Caco-2 (cell line): ENCODE results near the gene DCTN4. TPM values are rescaled to one million over a fixed set of nuclear protein-coding genes. Genes with fewer than 3 reads are reported as not detected.

Experiments
- BruUV-seq: library from RNA; stranded (reverse); fragments of 400-500 nt; replicated peaks from 2 replicates; lab custom pipeline; 2021; lab: Mats Ljungman, UMichigan
- CTCF ChIA-PET: fragments of 300-600 bp; sonication (Branson Sonifier 250); formaldehyde crosslinking; loops from one replicate; lab custom pipeline; 2022; ENCODE audit warnings: antibody characterized with exemption; lab: Charles Lee
- POLR2A ChIA-PET: fragments of 300-600 bp; sonication (Branson Sonifier 250); formaldehyde crosslinking; loops from one replicate; lab custom pipeline; 2022; ENCODE audit warnings: antibody characterized with exemption; lab: Charles Lee
- DNase-seq, 2 experiments: peaks; one replicate each; pipeline versions ENCODE4 v3.0.0 to v3.0.0-alpha.2; 2020 to 2022
- H3K27me3 ChIP-seq: replicated peaks from 2 replicates; pipeline ENCODE4 v1.6.0; 2011; ENCODE audit warnings: low read length; ENCODE audit not compliant: control insufficient read depth, insufficient read depth
- H3K36me3 ChIP-seq: 2 replicates; pipeline ENCODE4 v1.5.1; 2011; ENCODE audit warnings: low read length; ENCODE audit not compliant: control insufficient read depth, insufficient read depth
- H3K4me1 ChIP-seq: fragments of 250-450 bp; sonication (Bioruptor Pico); 2 replicates; pipeline ENCODE4 v1.5.1; 2020; ENCODE audit warnings: mild to moderate bottlenecking
- H3K4me3 ChIP-seq: 2 replicates; pipeline ENCODE4 v1.5.1; 2011; ENCODE audit warnings: low read depth, mild to moderate bottlenecking, control low read depth, low read length
- H3K9me3 ChIP-seq: fragments of 250-450 bp; sonication (Bioruptor Pico); 2 replicates; pipeline ENCODE4 v1.5.1; 2020; ENCODE audit warnings: mild to moderate bottlenecking, moderate library complexity
- H3K27ac Mint-ChIP-seq: one replicate; pipeline ENCODE4 v1.8.0; 2022; ENCODE audit warnings: mixed read lengths; ENCODE audit not compliant: unreplicated experiment
- H3K27me3 Mint-ChIP-seq: one replicate; pipeline ENCODE4 v1.8.0; 2022; ENCODE audit warnings: mixed read lengths; ENCODE audit not compliant: insufficient read depth, unreplicated experiment
- H3K36me3 Mint-ChIP-seq: one replicate; pipeline ENCODE4 v1.8.0; 2022; ENCODE audit warnings: mild to moderate bottlenecking, mixed read lengths; ENCODE audit not compliant: insufficient read depth, unreplicated experiment
- H3K4me1 Mint-ChIP-seq: one replicate; pipeline ENCODE4 v1.8.0; 2022; ENCODE audit warnings: low read depth, mixed read lengths; ENCODE audit not compliant: unreplicated experiment
- H3K4me3 Mint-ChIP-seq: one replicate; pipeline ENCODE4 v1.8.0; 2022; ENCODE audit warnings: mild to moderate bottlenecking, moderate library complexity, mixed read lengths; ENCODE audit not compliant: unreplicated experiment
- H3K9me3 Mint-ChIP-seq: one replicate; pipeline ENCODE4 v1.8.0; 2022; ENCODE audit warnings: mixed read lengths; ENCODE audit not compliant: unreplicated experiment
- intact Hi-C: fragments of 100-400 bp; cut with micrococcal nuclease; formaldehyde crosslinking; loops from one replicate; pipeline ENCODE4 v1.10.0; 2022; ENCODE audit not compliant: unreplicated experiment
- total RNA-seq: library from RNA; stranded (reverse); gene quantifications from 2 replicates; pipeline ENCODE4 v1.2.3, GENCODE V29; 2022
- TF ChIP-seq, protein P1 (sequence below), 2 experiments: fragments of 200-600 bp in 1 of 2; IDR thresholded peaks; 1 replicate in 1 of 2; 2 replicates in 1 of 2; pipeline versions ENCODE4 v1.5.1 to v1.8.0; 2011 to 2022; ENCODE audit warnings: antibody characterized with exemption in 1 of 2, control low read depth in 1 of 2, inconsistent platforms in 1 of 2, low read depth in 1 of 2, low read length in 1 of 2, mild to moderate bottlenecking in 1 of 2, moderate library complexity in 1 of 2; ENCODE audit not compliant: insufficient read depth in 1 of 2, severe bottlenecking in 1 of 2, unreplicated experiment in 1 of 2

DCTN4 gene
- total RNA-seq, 1 experiment from 2014 or later, result 62.2 TPM

DNA sequence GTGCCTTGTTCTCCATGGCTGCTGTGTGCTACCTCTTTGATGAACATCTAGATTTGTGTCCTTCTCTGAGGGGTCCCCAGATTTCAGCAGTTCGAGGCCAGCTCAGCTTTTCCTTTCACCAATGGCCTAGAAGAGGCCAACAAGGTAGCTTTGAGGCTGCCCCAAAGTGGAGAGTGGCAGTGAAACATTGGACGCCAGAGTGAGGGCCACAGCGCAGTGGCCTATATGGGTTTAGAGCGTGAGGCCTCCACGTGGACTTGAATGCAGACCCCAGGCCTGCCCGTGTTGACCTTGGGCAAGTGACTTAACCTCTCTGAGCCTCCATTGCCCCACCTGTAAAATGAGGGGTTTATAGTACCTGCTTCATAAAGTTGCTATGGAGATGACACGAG is 85.9 kb downstream of the DCTN4 start:
- DNase-seq, result no peak
- no peaks in the 10 kb centered on the region for H3K9me3 Mint-ChIP-seq
- TF ChIP-seq, protein P1, sequence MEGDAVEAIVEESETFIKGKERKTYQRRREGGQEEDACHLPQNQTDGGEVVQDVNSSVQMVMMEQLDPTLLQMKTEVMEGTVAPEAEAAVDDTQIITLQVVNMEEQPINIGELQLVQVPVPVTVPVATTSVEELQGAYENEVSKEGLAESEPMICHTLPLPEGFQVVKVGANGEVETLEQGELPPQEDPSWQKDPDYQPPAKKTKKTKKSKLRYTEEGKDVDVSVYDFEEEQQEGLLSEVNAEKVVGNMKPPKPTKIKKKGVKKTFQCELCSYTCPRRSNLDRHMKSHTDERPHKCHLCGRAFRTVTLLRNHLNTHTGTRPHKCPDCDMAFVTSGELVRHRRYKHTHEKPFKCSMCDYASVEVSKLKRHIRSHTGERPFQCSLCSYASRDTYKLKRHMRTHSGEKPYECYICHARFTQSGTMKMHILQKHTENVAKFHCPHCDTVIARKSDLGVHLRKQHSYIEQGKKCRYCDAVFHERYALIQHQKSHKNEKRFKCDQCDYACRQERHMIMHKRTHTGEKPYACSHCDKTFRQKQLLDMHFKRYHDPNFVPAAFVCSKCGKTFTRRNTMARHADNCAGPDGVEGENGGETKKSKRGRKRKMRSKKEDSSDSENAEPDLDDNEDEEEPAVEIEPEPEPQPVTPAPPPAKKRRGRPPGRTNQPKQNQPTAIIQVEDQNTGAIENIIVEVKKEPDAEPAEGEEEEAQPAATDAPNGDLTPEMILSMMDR (IDR thresholded peaks at IDR 0.05; ENCODE audit: insufficient read depth in 1 of 2, low read depth in 1 of 2, low read length in 1 of 2, severe bottlenecking in 1 of 2, unreplicated experiment in 1 of 2), result no peak
- ChIA-PET CTCF (no interaction called here), POLR2A (interaction anchor here (1.5 kb wide), 1 partner anchor 28 kb away, joined by 4 read pairs; the partner anchor contains the start of gene RBM22)
- Histone ChIP-seq H3K4me3 (no peak overlapping the region), H3K36me3 (no peaks in the 10 kb centered on the region), H3K4me1 (no peaks in the 10 kb centered on the region), H3K9me3 (no peaks in the 10 kb centered on the region), H3K27me3 (no peaks in the 10 kb centered on the region)
- H3K27me3 Mint-ChIP-seq, result no peaks in the 10 kb centered on the region
- no peaks in the 10 kb centered on the region for H3K36me3 Mint-ChIP-seq
- BruUV-seq, result no TSS peak
- no peak overlapping the region for H3K4me3 Mint-ChIP-seq
- no peaks in the 10 kb centered on the region for H3K4me1 Mint-ChIP-seq
- intact Hi-C loops, result no loop called here
- no peak overlapping the region for H3K27ac Mint-ChIP-seq

GRCh38 chr5:150672237-150672883 is 86.5 kb downstream of the DCTN4 start:
- Mint-ChIP-seq H3K27ac (no peak overlapping the region), H3K9me3 (no peaks in the 10 kb centered on the region), H3K36me3 (no peaks in the 10 kb centered on the region), H3K4me1 (no peaks in the 10 kb centered on the region), H3K4me3 (no peak overlapping the region), H3K27me3 (no peaks in the 10 kb centered on the region)
- TF ChIP-seq, protein P1 (IDR thresholded peaks at IDR 0.05; ENCODE audit: insufficient read depth in 1 of 2, low read depth in 1 of 2, low read length in 1 of 2, severe bottlenecking in 1 of 2, unreplicated experiment in 1 of 2), result no peak
- ChIA-PET POLR2A (interaction anchor here (1.5 kb wide), 1 partner anchor 29 kb away, joined by 4 read pairs; the partner anchor contains the start of gene RBM22), CTCF (no interaction called here)
- Histone ChIP-seq H3K9me3 (no peaks in the 10 kb centered on the region), H3K27me3 (no peaks in the 10 kb centered on the region), H3K4me3 (no peak overlapping the region), H3K4me1 (no peaks in the 10 kb centered on the region), H3K36me3 (no peaks in the 10 kb centered on the region)
- DNase-seq, result no peak
- intact Hi-C loops, result no loop called here
- no TSS peak for BruUV-seq

- POLR2A ChIA-PET, result interaction anchor here (1.5 kb wide), 1 partner anchor 29 kb away, joined by 4 read pairs; the partner anchor contains the start of gene RBM22
- H3K4me1 Mint-ChIP-seq, result no peaks in the 10 kb centered on the region
- CTCF ChIA-PET, result no interaction called here
- no peaks in the 10 kb centered on the region for H3K36me3 ChIP-seq
- H3K27ac Mint-ChIP-seq, result no peak overlapping the region
- no peaks in the 10 kb centered on the region for H3K27me3 Mint-ChIP-seq
- BruUV-seq, result no TSS peak
- no peaks in the 10 kb centered on the region for H3K9me3 Mint-ChIP-seq
- intact Hi-C loops, result no loop called here
- DNase-seq, result no peak
- no peaks in the 10 kb centered on the region for H3K9me3 ChIP-seq
- TF ChIP-seq, protein P1 (IDR thresholded peaks at IDR 0.05; ENCODE audit: insufficient read depth in 1 of 2, low read depth in 1 of 2, low read length in 1 of 2, severe bottlenecking in 1 of 2, unreplicated experiment in 1 of 2), result no peak
- H3K4me3 Mint-ChIP-seq, result no peak overlapping the region
- no peaks in the 10 kb centered on the region for H3K4me1 ChIP-seq
- H3K4me3 ChIP-seq, result no peak overlapping the region
- H3K27me3 ChIP-seq, result no peaks in the 10 kb centered on the region
- no peaks in the 10 kb centered on the region for H3K36me3 Mint-ChIP-seq
Measured at GRCh38 chr5:150671509-150672236, 87.1 kb downstream of the DCTN4 start.
